NCI-H187 (cell line): ENCODE data around the gene PGLYRP1.

Source experiments
- DNase-seq, 2 experiments: peaks; one replicate each; lab custom pipeline; 2025; lab: John Stamatoyannopoulos, UW

Gene PGLYRP1, protein sequence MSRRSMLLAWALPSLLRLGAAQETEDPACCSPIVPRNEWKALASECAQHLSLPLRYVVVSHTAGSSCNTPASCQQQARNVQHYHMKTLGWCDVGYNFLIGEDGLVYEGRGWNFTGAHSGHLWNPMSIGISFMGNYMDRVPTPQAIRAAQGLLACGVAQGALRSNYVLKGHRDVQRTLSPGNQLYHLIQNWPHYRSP

DNA sequence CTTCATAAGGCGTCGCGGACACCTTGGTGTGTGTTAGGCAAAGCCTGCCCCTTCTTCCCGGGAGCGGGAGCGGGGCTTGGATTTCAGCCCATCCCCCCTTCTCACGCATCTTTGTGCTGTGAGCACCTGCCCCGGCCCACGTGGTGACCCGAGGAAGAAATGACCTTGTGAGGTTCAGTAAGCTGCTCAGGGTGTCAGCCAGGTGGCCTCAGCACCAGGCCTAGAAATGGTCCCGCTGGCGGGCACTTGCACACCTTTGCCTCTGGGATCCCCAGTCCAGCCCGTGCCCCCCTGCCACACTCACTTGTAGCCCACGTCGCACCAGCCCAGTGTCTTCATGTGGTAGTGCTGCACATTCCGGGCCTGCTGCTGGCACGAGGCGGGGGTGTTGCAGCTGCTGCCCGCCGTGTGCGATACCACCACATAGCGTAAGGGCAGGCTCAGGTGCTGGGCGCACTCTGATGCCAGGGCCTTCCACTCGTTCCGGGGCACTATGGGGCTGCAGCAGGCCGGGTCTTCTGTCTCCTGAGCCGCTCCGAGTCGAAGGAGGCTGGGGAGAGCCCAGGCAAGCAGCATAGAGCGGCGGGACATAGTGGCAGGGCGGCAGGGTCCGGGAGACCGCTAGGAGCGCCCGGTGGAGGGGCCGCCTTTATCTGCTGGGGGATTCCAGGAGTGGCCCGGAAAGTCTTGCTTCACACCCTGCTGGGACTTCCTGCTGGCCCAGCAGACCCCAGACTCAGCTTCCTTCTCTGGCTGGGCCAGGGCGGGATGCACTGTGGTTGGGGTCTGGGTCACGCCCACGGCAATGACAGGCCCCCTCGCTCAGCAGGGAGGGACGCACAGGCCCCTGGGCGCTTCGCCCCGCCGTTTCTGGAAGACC lies at the start of gene PGLYRP1:
PGLYRP1 (minus strand) TSS at position 623 of the 880 bp plus-strand sequence; CDS start at position 591, 32 bp downstream.
- DNase-seq = no peak

DNA sequence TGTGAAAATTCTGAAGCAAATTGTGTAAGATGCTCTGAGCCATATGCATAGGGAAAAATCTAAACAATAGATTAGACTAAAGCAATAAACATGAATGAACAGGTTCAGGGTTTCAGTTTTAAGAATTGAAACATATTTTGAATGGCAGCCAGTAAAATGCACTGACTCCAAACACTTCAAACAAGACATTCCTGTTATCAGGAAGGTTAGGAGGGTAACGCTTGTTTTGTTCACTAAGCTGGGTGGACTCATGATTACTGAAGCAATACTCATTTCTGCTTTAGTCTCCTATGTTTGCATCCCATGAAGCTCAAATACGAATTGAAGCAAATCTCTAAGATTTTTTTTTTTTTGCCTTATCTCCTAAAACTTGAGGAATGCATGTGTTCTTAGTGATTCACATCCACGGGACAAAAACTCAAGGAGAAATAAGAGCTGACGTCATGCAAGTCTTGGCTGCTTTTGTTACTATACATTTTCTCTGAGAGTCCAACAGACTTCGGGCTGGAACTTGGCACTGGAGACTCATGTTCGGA lies 47.0 kb upstream of the PGLYRP1 start:
- DNase-seq = no peak

DNA sequence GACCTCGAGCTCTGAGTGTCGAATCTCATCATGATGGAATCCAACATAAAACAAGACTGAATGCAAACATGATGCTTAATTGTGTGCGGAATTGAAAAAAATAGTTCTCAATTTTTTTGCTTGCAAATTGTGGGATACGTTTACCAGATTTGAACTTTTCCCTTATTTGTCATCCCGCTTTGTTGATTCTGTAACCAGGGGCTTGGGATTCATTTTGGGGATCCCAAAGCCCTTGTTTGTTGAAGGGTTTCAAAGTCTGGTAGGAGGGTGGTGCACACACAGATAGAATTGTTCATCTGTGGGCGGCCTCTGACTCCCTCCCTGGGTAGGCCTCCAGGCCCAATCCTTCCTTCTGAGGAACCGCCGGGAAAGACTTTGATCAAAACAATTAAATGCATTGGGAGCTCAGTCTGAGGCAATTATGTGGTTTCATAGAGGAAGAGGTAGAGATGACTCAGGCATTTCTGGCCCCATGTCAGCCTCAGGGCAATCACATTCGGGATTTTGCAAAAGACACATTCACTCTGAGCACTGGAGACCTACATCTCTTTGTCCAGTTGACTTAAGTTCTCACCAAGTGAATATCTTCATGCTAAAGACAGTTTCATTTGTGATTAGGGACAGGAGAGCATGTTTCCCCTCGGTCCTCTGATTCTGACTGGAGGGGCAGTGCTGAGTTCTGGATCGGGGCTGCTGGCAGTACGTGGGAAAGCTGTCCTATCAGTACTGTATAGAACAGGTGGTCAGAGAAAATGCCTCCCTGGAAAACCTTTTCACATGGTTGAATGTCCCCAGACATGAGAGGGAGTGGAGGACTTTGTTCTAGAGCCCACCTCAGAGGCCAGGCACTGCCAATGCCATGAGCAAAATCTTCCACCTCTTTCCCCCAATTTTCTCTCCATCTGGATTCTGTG lies 45.7 kb upstream of the PGLYRP1 start:
- no peak for DNase-seq

DNA sequence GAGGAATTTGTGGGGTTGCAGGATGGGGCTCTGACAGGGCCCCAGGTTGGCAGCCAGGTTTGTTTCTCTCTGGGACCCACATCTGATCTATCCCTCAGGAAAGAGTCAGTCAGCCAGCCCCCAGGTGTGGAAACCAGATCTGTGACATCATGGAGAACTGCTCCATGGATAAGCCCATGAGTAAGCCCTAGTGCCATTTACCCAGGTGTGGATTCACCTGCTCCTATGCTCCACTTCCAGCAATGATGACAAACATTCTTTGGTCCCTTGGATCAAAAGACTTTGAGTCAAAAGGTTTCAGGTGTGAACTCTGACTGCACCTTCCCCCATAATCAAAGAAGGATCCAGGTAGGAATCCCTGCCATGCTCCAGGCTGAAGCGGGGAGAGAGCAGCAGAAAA lies 44.8 kb upstream of the PGLYRP1 start:
- no peak for DNase-seq

DNA sequence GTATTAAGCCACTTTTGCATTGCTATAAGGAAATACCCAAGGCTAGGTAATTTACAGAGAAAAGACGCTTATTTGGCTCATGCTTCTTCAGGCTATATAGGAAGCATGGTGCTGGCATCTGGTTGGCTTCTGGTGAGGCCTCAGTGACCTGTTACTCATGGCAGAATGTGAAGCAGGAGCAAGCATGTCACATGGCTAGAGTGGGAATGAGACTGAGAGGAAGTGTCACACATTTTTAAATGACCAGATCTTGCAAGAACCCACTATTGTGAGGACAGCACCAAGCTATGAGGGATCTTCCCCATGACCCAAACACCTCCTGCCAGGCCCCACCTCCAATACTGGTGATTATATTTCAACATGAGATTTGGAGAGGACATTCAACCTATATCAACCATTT lies 43.6 kb upstream of the PGLYRP1 start:
- DNase-seq = no peak

DNA sequence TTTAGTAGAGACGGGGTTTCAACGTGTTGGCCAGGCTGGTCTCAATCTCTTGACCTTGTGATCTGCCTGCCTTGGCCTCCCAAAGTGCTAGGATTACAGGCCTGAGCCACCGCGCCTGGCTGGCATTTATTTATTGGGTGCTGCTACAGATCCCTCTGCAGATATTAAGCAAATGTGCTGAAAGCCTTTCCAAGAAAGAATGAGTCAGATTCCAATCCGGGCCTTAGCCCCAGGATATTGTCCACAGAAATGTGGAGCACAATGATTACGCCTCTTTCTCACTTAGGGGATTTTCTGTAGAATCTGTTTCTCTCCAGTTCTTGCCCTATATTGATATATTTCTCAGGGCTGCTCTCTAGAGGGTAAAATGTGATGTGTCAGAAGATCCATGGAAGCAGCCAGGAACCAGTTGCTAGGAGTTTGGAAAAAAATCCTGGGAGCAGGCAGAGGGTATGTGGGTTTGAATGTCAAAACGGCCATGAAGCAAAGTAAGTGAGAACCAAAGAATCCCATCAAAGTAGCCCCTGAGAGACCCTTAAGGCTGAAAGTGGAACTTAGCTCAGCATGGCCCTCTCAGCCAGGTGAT lies 42.7 kb upstream of the PGLYRP1 start:
- DNase-seq = no peak

DNA sequence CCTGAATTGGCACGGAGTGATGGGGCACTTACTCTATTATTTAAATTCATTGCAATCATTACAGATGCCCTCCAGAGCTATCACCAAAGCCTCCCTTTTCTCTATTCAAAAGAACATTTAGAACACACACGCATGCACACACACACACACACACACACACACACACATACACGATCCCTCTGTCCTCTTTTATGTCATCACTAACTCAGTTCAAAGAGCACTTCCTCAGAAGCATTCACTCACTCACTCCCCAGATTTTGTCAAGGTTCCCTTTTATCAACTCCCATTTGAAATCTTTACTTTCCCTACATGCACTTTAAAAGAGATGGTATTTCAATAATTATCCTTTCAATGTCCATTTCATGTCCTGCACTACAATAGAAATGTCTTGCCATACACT lies 40.3 kb upstream of the PGLYRP1 start:
- DNase-seq = no peak

DNA sequence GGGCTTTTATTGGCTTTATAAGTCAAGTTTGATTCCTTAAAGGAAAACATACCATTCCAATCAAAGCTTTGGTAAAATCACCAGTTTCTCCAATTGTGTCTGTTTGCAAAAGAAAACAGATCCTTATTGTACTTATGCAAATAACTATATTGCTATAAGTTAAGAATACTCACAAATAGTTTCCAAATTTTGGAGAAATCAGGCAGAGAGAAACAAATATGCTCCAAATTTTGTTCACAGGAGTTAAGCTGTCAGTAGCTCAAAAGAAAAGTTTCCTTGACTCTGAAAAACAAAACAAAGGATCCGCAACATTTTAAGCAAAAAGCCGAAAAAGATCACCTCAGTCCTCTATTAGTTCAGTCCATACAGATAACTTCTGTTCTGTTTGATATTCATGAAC lies 37.2 kb upstream of the PGLYRP1 start:
- no peak for DNase-seq

DNA sequence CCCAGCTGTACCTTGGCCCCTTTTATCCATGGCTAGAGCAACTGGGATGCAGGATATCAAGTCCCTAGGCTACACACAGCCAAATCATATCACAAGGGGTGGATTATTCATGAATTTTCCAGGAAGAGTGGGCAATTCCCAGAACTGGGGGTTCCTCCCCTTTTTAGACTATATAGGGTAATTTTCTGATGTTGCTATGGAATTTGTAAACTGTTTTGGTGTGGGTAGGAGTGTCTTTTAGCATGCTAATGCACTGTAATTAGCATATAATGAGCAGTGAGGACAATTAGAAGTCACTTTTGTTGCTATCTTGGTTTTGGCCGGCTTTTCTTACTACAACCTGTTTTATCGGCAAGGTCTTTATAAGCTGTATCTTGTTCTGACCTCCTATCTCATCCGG lies 35.9 kb upstream of the PGLYRP1 start:
- DNase-seq = no peak

DNA sequence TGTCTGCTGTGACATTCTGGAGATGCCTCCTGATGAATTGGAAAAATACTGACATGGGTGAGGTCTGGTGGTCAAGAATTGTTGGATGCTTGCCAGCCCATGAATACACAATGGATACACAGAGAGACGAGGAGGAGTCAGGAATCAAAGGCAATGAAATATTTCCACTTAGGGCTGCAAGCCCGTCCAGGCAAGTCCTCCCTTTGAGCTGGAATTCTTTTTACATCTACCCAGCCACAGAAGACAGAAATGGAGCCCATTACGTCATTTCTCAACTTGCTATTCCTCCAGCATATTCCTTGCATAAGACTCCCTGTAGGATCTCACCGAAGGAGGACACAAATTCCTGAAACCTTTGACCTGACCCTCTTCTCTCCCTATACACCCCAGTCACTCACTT lies 33.7 kb upstream of the PGLYRP1 start:
- DNase-seq = peak in 1 of 2 experiments; percentile 21

DNA sequence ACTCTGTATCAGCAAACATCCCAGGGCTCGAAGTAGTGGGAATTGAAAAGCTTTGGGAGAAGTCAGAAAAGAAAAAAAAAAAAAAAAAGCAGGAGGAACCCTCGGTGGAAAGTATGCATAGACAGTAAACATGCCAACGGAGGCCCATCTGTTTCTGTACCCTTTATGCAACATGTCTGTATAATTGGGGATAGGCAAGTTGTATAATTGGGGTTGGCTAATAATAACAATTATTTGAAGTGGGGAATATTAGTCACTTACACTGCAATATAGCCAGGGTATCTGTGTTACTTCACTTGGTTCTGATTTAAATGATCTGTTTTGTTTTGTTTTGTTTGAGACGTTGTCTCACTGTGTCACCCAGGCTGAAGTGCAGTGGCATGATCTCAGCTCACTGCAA lies 30.0 kb upstream of the PGLYRP1 start:
- no peak for DNase-seq

DNA sequence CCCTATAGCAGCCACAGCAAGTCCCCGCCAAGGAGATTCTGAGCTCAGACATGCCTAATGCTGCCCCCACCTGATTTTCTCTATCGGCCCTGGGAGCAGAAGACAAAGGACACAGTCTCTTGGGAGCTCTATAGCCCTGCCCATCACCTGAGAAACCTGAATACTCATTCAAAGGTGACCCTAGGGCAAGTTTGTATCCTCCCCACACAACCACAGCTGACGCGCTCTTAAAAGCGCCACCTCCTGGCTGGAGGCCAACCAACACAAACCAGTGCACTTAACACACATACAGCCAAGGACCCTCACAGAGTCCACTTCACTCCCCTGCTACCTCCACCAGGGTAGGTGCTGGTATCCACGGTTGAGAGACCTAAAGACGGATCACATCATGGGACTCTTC lies 26.7 kb upstream of the PGLYRP1 start:
- DNase-seq = peak; percentile 14 to 40

DNA sequence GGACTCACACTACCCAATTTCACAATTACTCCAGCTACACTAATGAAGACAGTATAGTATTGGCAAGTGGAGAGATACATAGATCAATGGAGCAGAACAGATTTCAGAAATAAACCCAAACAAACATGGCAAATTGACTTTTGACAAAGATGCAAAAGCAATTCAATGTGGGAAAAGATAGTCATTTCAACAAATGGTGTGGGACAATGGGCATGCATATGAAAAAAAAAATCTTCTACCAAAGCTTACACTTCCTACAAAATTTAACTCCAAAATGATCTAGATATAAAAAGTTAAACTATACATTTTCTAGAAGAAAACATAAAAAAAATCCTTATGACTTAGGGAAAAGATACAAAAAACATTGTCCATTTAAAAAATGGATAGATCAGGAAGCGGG lies 20.7 kb upstream of the PGLYRP1 start:
- no peak for DNase-seq

DNA sequence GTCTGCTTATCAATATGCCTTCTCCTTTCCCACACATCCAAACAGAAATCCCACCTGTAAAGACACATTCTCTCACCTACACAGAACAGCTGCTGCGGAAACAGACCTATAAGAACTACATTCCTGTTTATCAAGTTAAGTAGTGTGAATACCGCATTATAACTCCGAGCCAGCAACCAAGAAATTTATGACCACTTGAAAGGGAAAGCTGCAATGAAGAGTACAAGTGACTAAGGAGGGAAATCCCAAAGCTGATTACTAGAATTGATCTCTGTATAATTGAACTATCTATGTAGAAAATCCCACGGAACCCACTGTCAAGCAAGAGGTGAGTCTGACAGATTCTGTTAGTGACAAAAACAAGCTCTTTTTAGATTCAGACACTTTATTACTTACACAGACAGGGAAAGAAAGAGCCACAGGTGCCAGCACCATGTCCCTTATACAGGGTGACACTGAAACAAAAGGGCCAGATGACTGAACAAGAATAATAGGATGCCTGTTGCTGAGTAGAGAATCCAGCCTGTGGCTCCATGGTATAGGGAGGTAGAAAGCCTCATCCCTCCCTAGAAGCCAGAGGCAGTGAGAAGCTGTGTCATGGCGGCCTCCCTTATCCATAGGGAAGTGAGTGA lies 19.5 kb upstream of the PGLYRP1 start:
- DNase-seq = no peak

DNA sequence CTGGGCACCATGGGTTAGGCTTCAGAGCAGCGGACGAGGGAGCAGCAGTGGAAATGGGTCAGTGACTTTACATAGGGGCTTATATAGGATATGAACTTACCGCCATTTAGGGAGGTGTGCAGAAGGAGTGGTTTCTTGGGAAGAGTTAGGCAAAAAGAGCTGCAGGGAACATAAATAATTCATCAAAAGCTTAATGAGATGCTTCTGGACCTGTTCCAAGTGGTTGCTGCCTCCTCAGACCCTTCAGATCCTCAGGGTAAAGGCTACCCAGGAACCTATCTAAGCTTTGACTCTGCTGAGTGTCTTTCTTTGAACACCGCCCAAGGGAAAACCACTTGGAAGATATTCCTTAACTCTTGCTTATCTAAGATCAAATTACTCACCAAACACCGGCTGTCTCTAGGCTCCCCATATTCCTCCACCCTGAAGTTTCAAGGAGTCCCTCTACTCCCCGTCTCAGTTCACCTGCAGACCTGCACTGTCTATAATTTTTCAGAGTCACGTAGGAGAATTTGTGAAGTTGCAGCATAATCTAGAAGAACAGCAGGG lies 18.2 kb upstream of the PGLYRP1 start, which contains the start of gene IGFL4:
IGFL4 (minus strand) TSS at position 51 of the 549 bp plus-strand sequence; CDS start at position 11, 40 bp downstream.
- peak; percentile 84 for DNase-seq

DNA sequence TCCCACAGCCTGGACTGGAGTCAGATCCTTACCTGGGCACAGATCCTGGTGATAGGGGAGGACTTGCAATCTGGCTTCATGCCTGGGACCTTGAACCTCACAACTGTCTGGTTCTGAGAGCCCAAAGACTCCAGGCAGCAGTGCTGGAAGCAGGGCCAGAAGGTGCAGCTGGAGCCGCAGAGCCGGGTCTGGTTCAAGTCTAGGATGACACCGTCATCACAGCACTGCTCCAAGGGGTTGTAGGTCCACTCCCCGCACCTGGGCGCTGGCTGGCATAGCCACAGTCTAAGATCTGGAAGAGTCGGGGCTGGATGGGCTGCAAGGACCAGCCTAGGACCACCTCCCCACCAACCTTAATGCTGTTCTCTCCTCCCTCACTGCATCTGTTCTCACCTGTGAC lies 17.3 kb upstream of the PGLYRP1 start:
- DNase-seq = no peak

DNA sequence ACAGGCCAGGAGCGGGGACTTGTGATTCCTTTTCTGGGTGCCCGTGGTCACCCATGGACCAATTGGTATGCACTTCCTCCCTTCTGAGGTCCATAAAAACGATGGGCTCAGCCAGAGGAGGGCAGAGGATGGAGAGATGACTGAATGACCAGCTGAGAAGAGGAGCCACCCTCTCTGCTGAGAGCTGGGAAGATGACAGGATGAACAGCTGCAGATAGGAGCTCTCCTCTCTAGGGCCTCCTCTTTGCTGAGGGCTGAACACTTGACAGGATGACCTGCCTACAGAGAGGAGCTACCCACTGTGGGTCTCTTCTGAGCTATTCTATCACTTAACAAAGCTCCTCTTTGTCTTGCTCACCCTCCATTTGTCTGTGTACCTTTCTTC lies 13.9 kb upstream of the PGLYRP1 start:
- DNase-seq = no peak

DNA sequence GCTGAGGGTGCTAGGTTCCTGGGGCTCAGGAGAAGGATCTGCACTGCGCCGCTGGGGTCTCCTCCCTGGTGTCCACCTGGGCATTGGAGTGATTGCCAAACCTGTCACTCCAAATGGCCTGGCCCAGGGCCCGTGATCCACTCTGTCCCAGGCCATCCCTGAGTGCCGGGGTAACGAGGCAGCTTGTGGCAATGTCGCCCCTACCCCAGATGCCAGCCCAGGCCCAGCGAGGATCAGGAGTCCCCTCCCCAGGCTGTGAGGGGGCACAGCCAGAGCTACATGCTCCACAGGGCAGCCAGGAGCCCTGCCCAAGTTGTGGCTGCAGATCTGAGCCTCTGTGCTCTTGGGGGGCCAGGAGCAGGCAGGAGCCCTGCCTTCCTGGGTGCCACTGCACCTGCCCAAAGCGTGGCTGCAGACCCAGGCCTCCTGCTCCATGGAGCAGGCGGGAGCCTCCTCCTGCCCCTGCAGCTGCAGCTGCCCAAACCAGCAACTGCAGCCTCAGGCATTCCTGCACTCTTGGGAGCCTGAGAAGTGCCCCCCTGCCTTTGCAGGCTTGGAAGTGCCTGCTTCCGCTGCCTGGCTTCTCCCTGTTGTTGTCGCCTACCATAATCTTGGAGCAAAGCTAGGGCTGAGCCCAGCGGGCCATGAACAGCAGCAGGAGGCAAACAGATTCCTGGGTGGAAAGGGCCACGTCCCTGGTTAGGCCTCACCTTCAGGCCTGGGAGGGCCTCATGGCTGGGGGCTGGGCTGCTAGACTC lies 13.3 kb upstream of the PGLYRP1 start:
- DNase-seq = no peak

DNA sequence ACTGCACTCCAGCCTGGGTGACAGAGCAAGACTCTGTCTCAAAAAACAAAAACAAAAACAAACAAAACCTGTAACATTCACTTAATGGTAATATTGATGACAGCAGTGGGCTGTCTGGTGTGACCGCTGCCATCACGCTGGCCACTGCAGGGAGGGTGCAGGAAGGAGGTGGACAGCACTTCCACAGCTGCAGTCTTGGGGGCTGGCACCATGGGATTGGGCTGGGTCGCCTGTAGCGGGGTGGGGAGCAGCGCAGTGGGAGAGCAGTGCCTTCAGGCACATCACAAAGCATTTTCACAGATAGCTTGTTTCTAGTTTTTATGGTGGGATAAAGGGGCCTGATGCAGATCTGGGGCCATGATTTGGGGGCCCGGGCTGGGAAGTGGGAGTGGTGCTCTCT lies 12.7 kb upstream of the PGLYRP1 start:
- DNase-seq = no peak

DNA sequence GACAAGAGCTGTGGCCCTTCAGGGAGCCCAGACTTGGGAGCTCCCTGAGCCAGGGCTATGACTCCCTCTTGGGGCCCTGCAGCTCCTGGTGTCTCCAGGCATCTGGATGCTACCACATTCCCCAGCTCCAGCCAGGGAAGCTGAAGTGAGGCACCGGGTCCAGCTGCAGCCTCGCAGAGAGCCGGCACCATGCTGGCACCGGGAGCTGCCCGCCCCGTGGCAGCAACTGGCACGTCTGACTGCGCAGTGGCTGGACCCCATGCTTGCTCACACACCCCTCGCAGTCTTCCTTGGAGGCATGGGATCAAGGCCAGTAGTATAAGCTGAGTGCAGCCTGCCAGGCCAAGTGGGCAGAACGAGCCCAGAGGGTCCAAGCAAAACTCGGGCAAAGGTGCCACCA lies 10.5 kb upstream of the PGLYRP1 start:
- DNase-seq = no peak
